IPS-NIHi7 (cell line): ENCODE results near the gene IGFBP7.

Experiments used
- DNase-seq: peaks from one replicate; pipeline ENCODE4 v3.0.0; 2012; ENCODE audit warnings: mixed read lengths; ENCODE audit errors: extremely low spot score

IGFBP7 gene

DNA sequence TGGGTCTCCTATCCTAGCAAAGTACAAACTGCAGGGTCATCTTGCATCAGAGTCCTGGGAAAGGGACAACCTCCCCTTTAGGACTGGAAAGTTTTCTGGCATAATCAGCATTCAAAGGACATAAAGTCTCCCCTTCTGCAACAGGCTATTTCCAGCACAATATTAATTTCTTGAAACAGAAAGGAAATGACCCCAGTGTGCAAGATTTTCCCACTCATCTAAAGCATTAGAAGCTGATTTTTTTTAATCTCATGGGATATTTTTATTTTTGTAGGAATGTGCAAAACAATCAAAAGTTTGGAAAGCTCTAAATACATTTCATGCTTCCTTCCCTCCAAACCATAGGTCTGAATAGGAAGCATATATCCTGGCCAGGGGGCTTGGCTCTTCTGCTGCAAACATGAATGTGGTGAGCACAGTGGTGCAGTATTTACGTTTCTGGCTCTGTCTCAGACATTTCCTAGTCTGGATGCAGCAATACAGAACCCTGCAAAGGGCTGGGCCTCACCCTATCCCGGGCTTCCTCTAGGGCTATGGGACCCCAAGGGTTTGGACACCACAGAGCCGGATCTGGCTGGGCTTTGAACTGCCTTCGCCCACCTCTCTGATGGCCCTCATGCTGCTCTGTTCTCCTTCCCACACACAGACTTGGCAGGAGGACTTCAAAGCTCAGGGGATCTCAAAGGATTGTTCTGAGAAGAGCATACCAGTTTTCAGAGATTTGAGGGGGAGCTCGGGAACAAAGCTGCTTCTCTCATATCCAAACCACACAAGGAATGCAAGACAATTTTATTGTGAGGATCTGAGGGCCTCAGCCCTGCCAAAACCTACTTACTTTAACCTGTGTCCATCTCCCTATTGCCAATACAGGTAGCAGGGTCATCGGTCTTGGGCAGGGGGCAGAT is 66.6 kb downstream of the IGFBP7 start:
- no peak for DNase-seq

- DNase-seq: no peak
These were observed 67.4 kb downstream of the IGFBP7 start for GRCh38 chr4:57042711-57043169.

DNA sequence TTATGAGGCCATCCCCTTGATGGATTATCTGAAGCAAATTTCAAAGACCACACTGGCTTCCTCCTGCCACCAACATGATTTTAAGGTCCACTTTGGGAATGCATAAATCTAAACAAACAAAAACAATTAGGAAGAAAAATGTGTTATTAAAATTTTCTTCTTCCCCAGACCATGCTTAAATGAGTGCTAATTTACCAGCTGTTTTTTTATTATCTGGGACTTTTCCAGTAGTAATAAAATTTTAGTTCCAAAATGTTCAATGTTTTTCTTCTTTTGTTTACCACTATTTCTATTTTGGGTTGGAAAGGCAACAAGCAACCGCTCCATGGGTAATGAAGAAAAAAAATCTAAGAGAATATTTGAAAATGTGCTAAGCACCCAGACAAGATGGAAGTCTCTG is 69.2 kb downstream of the IGFBP7 start:
- DNase-seq: no peak

- DNase-seq: no peak
These were observed 69.7 kb downstream of the IGFBP7 start for GRCh38 chr4:57040510-57040909.

GRCh38 chr4:57039345-57039744 is 70.8 kb downstream of the IGFBP7 start:
- DNase-seq: no peak

DNA sequence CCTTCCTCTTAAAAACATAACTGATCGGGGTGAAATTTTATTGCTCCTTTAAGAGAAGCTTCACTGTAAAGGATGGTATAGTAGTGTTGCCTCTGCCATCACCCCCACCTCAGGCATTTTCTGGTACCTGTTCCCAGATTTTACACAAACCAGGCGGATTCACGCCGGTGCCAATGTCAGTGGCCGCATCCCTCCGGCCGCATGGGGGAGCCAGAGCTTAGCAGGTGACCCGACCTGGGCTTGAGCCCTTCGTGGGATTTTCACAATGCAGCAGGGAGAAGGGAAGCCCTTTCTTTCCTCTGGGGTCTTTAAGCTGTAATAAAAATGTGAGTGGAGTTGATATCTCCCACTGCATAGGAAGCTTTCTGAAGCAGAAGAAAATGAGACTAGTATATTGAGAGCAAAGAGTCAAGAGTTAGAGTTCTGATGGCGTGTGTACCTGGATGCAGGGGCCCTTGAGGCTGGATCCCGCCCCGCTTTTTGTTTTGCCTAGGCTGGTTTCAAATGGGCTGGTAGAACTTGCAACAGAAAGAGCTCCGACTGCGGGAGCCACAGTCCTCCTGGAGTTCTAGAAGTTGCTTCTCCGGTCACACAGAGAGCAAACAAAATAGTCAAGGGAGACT is 72.1 kb downstream of the IGFBP7 start:
- peak; percentile 85 for DNase-seq

DNA sequence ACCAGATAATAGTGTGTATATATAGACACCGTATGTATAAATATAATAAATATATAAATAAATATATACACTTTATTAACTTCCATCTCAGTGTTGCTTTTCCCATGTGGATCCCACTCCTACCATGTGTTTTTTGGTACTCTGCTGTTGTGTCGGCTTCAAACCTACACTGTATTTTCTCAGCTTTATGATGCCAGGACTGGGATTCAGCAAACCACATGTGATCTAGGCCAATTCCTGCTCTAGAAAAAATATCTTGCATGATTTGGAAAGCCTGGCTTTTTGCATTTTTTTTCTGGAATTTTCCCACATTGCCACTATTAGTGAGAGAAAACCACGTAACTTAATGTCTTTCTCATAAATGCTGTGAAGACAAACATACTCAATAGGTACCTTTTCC is 75.7 kb downstream of the IGFBP7 start:
- DNase-seq: no peak

- DNase-seq: no peak
These were observed 87.1 kb downstream of the IGFBP7 start for GRCh38 chr4:57023104-57023503.

DNA sequence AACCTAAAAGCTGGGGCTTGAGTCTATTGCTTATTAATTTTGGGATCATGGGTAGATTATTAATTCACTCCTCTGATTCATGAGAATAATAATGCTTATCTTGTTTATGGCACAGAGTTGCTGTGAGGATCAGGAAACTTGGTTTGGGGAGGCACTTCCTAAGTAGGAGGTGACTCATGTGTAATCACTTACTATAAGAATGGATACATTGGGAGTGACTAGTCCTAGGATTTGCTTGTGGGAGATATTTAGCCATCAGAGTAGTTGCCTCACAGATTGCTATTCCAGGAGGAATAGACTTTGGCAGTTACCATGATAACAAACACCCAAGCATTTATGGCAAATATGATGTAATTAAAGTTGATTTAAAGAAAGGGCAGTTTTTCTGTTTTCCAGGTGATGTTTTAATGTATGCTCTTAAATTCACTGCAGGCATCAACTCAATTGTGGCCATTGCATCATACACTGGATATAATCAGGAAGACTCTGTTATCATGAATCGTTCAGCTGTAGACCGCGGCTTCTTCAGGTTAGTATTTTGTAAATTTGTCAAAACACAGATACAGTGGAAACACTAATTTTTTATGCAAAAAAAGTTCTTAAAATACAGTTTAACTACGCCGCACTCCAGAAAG is 89.6 kb downstream of the IGFBP7 start:
- no peak for DNase-seq

DNA sequence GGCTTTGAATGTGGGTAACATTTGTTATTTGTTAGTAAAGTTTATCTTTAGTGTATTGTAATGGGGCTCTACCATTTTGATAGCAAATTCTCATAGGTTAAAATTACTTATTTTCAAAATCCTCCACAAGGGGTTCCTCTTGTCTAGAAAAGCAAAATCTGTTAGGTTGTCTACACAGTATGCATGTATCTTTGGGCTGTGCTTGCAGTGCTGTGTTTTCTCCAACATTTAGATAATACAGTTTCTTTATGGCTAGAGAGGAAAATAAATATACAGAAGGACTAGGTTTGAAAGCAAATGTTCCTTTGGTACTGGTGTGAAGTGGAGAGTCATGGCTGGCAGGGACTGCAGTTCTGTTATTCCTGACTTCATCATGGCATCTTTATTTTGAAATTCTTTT is 91.2 kb downstream of the IGFBP7 start:
- no peak for DNase-seq

- DNase-seq: no peak
These were observed 96.6 kb downstream of the IGFBP7 start for GRCh38 chr4:57013543-57014120.

GRCh38 chr4:56999751-57000150 is 110.4 kb downstream of the IGFBP7 start:
- no peak for DNase-seq

DNA sequence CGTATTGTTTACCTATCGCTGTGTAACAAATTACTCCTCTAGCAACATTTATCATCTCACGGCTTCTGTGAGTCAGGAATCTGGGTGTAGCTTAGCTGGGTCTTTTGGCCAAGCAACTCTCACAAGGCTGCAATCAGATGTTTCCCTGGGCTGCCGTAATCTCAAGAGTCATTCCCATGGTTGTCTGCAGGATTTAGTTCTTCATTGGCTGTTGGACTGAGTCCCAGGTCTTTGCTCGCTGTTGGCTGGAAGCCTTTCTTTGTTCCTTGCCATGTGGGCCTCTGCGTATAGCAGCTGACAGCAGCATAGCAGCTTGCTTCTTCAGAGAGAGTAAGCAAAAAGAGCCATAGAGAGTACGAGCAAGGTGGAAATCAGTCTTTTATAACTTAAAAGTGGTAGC is 114.7 kb downstream of the IGFBP7 start:
- no peak for DNase-seq

DNA sequence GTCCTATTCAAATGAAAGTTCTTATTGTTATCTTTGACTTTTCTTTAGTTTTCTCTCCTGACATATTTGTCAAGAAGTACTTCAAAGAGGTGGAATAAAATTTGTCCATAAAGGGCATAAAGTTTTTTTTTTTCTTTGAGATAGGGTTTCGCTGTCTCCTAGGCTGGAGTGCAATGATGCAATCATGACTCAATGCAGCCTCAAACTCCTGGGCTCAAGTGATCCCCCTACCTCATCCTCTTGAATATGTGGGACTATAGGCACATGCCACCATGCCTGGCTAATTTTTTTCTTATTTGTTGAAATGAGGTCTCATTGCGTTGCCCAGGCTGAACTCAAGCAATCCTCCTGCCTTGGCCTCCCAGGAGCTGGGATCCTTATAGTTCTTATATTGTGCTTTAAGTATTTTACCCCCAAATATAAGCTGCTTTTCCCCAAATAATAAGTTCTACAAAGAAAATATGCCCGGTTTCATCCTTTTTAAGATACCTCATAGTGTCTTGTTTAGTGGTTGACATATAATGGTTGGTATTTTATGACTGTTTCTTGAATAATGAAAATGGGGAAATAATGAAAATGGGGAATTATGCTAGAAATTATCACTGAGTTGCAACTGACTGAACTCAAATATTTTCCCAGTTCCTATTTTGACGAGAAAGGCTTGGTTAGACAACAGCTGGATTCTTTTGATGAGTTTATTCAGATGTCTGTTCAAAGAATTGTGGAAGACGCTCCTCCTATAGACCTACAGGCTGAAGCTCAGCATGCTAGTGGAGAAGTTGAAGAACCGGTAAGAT is 119.9 kb downstream of the IGFBP7 start:
- DNase-seq: no peak

- DNase-seq: no peak
These were observed 123.2 kb downstream of the IGFBP7 start for GRCh38 chr4:56986952-56987351.

DNA sequence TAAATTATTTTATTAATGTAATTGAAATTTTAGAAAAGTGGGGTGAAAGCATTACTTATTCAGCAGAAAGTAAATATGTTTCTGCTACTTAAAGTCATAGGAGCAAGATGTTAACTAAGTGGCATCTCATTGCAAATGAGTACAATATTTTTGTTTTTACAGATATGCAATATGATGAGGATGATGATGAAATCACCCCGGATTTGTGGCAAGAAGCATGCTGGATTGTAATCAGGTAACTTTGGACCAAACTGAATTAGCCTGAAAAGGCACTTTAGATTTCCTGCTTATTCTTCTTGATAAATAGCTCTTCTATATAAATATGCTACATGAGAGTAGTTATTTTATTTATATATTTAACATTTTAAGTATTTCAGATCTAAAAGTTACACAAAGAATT is 124.0 kb downstream of the IGFBP7 start:
- no peak for DNase-seq

- no peak for DNase-seq
These were observed 128.4 kb downstream of the IGFBP7 start for GRCh38 chr4:56981795-56982201.
